Left ventricle myocardium superior (tissue), 1 donor: Measurements from ENCODE around the gene PABPC1L. TPM values are rescaled to one million over a fixed set of nuclear protein-coding genes. Genes with fewer than 3 reads are reported as not detected.

Experiments used
- ATAC-seq: fragments of 200-7000 bp; cut with Tn5 transposase; one replicate; pipeline ENCODE4 v1.9.1; 2020; ENCODE audit warnings: mild to moderate bottlenecking, moderate library complexity
- DNase-seq: peaks from one replicate; pipeline ENCODE4 v3.0.0-alpha.2; 2020
- intact Hi-C: fragments of 100-400 bp; cut with micrococcal nuclease; formaldehyde crosslinking; loops from one replicate; pipeline ENCODE4 v1.11.0; 2022
- total RNA-seq: library from RNA; stranded (reverse); fragmentation: NEBNext Ultra II Directional; extraction: Animal tissue kit (Norgen Biotek cat#: 25700); gene quantifications from one replicate; pipeline ENCODE4 v1.2.1, GENCODE V29; 2021
- donor health status: DM: no; HTN: yes; CAD: no; lungs with severe emphysema.

The PABPC1L gene
- total RNA-seq, 1 donor from 2014 or later: 2.7 TPM

DNA sequence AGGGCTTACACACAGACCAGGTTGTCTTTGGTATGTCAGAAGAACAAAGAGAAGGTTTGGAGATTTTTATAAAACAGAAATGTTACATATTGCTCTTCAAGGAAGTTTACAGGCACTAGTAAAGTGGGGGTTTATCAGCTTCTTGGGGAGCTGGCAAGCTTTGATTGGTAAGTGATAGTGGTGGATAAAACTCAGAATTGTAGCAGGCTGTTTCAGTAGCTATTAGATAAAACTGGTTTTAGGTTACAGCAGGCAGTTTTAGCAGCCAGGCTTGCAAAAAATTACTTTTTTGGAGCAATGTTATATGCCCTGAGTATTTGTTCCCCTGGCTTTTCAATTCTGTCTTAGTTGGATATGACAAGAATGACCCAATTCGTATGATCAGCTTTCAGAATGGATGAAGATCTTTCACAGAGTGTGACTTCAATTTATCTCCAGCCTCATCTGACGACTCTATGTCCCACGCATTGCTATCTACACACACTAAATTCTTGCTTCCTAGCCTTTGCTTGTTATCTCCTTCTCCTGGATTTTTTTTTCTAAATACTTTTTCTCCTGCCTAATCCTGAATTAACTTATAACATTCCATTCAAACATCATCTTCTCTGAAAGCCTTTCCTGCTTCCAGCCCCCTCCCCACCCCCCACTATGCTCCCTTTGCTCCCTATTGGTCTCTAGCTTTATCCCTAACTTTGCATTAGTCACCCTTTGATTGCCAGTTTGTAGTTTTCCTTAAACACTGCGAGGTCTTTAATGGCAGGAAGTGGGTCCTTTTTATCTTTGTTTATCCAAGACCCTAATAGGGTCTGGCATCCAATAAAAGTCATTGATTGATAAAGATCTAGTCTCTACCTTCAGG is 51.4 kb downstream of the PABPC1L start:
- DNase-seq (no peak), ATAC-seq (no peak)
- intact Hi-C loops: no loop called here

GRCh38 chr20:44961870-44962267 is 52.0 kb downstream of the PABPC1L start:
- intact Hi-C loops: no loop called here
- no peak for DNase-seq

GRCh38 chr20:44962483-44962882 is 52.6 kb downstream of the PABPC1L start:
- intact Hi-C loops: no loop called here
- DNase-seq (no peak), ATAC-seq (no peak)

More at GRCh38 chr20:44961870-44962267, 52.0 kb downstream of the PABPC1L start:
- no peak for ATAC-seq

GRCh38 chr20:44963325-44964215 is 53.7 kb downstream of the PABPC1L start:
- DNase-seq: no peak
- ATAC-seq: no peak
- intact Hi-C loops: no loop called here

DNA sequence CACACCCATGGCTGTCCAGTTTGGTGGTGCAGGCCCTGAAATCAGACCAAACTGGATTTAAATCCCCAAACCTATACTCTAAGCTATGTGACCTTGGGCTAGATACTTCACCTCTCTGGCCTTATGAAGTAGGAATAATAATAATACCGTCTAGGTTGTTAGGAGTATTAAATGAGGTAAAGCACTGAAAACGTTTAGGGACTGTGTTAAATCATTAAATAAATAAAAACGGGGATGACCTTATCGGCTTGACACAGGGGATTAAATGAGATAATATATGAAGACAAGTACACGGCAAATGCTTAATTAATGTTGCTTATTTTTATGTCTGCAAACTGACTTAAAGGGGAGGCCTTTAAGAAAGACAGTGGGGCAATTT is 55.8 kb downstream of the PABPC1L start:
- intact Hi-C loops: no loop called here

DNA sequence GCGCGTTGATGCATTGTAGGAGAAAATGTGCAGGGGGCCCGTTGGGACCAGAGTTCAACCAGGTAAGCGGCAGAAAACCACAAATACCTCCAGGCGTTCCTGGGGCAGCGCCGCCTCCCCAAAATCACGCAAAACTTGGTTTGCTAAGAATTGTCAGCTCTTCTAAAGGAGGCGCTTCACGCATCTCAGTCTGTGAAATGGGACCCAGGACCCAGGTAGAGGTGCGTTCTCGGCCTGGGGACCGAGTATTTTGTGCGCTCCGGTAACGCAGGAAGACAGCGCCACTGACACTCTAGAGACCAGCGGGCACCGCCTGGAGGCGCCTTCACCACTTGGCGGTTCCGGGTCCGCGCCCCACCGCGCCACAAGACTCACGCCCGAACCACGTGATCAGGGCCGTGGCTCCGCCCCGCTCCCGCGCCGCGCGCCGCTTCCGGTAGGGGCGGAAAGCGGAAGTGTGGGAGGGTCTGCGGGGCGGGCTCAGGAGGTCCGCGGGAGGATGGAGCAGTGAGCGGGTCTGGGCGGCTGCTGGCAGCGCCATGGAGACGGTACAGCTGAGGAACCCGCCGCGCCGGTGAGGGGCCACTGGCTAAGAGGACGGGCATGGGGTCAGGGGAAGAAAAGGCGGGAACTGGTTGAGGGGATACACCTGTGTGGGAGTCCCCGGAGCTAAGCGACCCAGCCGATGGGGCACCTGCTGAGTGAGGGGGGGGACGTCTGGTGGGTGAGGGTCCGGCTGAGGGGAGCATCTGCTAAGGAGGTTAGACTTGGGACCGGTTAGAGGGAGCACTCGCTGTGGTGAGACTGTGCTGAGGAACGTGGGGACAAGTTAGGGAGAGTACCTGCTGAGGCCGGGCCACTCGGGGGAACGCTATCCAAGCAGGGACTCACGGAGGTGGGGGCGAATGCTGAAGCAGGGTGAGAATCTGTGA is 56.4 kb downstream of the PABPC1L start, which contains the start of gene STK4:
Gene STK4 (plus strand): TSS at position 483 of the 932 bp plus-strand sequence. CDS start 57 bp downstream, at position 540.
- intact Hi-C loops: no loop called here
- DNase-seq: peak; percentile 97
- peak; percentile 99 for ATAC-seq

More for the DNA sequence above, 55.8 kb downstream of the PABPC1L start:
- DNase-seq (no peak), ATAC-seq (no peak)

DNA sequence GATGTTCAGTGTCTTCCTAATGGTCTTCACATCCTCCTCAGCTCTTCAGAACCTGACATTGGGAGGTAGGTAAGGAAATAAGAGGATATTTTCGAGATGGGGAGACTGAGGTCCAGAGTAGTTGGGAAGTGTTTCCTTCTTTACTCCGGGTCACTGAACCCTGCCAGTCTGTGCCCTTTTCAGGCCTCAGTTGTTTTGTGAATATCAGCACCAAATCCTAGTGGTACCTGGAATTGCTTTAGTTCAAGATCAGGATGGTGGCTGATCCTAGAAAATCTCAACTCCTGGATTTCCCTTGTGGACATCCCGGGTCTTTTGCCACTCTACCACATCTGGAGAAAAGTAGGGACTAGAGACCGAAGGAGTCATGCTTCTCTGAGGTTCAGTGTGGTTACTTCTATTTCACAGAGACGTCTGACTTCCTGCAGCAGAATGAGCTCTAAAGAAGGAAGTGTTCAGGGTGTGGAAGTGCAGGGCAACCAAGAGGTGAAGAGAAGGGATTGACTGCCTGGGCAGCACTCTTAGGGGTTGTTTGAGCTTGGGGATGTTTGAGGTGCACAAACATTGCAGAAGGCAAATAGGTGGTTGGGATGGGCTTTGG is 57.4 kb downstream of the PABPC1L start:
- intact Hi-C loops: no loop called here
- ATAC-seq: peak; percentile 18

DNA sequence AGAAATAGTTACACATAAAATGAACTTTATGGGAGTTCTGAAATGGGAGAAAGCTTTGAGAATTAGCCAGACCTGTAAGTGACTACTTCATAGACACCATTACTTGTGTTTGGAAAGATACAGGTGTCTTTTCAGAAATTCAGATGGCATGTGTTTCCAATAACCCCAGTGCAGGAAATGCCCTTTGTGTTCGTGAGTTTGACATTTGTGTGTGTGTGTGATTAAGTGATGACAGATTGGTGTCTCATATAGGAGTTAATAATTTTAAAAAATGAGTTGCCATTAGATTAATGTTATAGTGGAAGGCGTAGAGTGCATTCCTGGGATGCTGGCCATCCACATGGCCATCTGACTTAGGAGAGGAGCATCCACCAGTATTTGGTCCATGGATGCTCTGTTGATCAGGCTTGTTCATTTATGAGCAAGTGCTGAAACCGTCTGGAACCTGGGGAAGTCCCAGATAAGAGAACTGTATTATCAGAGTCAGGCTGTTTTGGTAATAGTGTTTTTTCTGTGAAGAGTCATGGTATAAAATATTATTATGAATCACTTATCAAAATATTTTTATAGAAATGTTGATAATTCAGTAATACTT is 59.5 kb downstream of the PABPC1L start:
- DNase-seq (no peak), ATAC-seq (no peak)
- intact Hi-C loops: no loop called here

More for the DNA sequence above, 57.4 kb downstream of the PABPC1L start:
- no peak for DNase-seq

- intact Hi-C loops: no loop called here
- no peak for DNase-seq
- ATAC-seq: no peak
Observed at GRCh38 chr20:44970243-44970757, 60.4 kb downstream of the PABPC1L start.

GRCh38 chr20:44973053-44973452 is 63.2 kb downstream of the PABPC1L start:
- ATAC-seq: no peak
- intact Hi-C loops: no loop called here
- DNase-seq: no peak

DNA sequence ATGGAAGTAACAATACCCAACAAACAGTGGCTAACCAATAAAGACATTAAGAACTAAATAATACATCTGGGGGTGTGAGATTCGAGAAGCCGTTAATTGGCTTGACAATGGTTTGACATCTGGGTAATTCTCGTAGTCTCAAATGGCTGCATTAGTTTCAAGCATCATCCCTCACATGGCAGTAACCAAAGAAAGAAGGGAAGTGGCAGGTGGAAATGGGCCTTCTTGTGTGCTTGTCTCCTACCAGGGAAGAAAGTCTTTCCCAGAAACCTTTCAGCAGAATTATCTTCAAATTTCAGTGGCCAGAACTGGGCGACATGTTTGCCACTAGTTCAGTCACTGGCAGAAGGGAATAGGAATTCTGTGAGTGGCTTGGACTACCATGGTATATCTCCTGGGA is 66.8 kb downstream of the PABPC1L start:
- intact Hi-C loops: no loop called here
- DNase-seq (no peak), ATAC-seq (no peak)

GRCh38 chr20:44979090-44979621 is 69.3 kb downstream of the PABPC1L start:
- intact Hi-C loops: no loop called here
- no peak for DNase-seq
- ATAC-seq: peak; percentile 53

- ATAC-seq (no peak), DNase-seq (no peak)
- intact Hi-C loops: no loop called here
Observed at GRCh38 chr20:44981736-44982406, 72.0 kb downstream of the PABPC1L start.

GRCh38 chr20:44983093-44983674 is 73.3 kb downstream of the PABPC1L start:
- no peak for DNase-seq
- no peak for ATAC-seq
- intact Hi-C loops: no loop called here

DNA sequence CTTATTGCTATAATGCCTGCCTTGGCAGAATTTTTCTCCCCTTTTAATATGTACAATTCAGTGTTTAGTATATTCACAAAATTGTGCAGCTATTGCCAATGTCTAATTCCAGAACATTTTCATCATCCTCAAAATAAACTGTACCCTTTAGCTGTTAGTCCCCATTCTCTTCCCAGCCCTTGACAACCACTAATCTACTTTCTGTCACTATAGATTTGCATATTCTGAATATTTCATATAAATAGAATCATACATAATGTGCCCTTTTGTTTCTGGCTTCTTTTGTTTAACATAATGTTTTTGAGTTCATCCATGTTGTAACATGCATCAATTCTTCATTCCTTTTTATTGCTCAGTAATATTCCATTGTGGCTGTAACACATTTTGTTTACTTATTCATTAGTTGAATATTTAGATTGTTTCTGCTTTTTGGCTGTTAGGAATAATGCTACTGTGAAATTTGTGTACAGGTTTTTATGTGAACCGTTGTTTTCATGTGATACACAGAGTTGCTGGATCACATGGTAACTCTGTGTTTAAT is 78.8 kb downstream of the PABPC1L start:
- DNase-seq (no peak), ATAC-seq (no peak)
- intact Hi-C loops: no loop called here
